HG03457 (cell line): Measurements from ENCODE around the gene SLC38A6.
"Not testable (repeated sequence)": the region's sequence is repeated elsewhere in the genome, so short reads cannot be mapped to it uniquely, and the experiment has no call there.

ENCODE experiments used
- ATAC-seq: cut with Tn5 transposase; IDR thresholded peaks from one replicate; pipeline ENCODE4 v1.9.1; 2021; ENCODE audit warnings: moderate number of reproducible peaks; ENCODE audit not compliant: unreplicated experiment

The SLC38A6 gene

DNA sequence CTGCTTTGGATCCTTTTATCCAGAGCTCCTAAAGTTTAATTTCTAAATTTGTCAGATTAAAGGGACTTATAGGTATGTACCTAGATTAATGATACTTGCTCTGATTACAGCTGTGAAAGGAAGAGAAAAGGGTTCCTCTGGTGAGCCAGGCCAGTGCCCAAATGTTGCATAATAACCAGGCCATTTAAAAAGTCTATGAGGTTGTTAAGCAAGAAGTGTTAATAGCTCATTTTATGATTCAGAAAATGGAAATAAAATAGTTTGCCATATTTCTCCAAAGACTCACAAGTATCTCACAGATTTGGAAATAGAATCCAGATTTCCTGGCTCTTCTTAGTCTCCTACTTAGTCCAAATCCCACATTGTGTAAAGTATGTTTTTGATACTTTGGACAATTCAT, 67.6 kb downstream of the SLC38A6 start:
- no peak for ATAC-seq

DNA sequence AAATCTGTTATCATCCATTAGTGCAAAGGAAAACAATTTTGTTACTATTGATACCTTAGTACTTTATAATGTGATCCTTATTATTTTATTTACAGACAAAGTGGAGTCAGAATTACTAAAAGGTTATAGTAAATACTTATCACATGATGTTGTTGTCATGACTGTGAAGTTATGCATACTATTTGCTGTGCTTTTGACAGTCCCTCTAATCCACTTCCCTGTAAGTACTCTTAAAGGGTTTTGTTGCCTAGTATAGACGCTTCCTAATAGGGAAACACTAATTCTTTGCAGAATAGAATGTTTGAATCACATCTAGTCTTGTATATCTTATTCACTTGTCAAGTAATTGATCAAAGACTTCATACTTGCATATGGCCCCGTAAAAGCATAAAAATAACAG, 69.4 kb downstream of the SLC38A6 start:
- no peak for ATAC-seq

DNA sequence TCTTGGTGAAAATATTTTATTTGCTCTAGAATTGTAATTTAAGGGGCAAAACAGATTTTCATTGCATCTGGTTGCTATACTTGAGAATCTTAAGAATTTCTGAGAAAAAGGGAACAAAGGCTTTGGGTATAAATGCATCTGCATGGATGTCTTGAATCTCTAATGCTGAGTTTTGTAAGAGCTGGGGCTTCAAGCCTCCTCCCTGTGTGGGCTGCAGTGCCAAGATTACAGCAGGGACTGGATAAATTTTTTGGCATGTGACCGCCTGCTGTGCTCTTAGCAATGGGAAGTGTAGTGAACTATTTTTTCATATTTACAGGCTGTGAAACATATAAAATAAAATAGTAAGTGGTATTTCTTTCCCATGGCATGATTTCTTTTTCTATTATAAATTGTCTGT, 70.0 kb downstream of the SLC38A6 start:
- ATAC-seq, result no peak

DNA sequence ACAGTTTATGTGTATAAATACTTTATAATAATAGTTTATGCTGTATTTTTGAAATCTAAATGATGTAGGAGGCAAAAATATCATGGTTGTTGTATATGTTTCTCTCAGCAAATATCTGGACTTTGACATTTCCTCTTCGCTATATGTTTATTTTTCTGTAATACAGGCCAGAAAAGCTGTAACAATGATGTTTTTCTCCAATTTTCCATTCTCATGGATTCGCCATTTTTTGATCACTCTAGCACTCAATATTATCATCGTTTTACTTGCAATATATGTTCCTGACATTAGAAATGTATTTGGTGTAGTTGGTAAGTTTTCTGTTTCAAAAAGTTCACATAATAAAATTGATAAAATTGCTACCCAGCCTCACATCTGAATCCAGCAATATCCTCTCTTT, 70.6 kb downstream of the SLC38A6 start:
- ATAC-seq, result no peak

DNA sequence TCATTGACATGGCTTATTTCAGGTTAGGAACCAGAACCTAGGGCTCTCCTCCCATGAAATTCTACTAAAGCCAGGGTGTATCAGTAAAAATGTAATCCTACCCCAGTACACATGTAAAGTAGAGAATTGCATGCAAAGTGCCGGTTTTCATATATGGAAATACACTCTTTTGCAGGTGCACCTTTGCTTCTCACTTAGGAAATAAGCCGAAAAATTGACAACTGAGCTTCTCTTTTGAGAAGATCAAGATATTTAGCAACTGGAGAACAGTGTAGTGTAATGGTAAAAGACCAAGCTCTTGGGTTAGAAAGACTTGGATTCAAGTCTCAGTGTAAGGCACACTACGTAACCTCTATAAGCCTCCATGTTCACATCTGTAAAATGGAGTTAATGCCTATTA, 82.4 kb downstream of the SLC38A6 start:
- ATAC-seq, result no peak

DNA sequence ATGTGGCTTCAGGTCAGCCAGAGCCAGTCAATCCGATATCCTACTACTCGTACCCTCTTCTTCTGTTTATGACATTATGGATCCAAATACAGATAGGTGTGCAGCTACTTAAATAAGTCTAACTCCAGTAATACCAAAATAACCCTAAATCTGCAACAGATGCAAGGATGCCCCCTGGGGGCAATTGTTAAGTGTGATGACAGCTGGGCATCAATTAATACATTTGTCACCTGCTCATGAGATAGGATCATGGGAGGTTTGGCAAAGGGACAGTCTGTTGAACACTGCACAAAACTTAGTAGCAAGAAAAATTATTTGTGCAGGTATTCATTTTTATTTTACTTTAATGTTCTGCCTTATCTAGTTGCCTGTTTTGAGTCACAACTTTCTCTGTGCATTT, 83.2 kb downstream of the SLC38A6 start:
- ATAC-seq, result no peak

DNA sequence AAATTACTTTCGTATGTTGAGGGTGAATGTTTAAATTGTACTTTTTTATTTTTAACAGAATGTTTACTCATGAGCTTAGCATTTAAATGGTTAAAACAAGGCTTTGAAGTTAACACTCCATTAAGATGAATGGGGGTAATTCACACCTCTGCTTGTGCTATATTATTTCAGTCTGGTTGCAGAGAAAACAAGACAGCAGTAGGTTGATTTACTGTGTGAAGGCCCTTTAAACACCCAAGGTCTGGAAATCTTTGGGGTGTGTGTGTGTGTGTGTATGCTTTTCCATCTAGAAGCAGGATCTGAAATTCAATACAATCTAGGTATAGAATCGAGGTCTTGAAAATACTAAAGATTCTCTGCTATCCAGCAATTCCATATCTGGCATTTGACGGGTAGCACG, 83.8 kb downstream of the SLC38A6 start:
- no peak for ATAC-seq

DNA sequence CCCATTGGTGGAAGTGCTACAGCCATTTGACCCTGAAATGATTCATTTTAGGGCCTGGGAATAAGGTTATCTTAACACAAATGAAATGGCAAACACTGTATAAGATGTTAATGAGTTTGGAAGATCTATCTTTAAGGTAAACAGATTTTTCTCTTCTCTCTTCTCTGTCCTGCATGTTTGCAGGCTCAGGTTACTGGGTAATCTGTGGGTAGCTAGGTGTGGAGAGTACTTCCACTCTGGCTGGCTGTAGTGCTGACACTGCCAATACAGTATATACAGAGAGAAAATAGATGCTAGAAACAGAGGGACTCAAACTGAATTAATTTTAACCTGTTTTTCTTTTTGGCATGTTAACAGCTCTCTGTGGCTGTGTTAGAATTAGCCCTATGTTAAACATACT, 84.6 kb downstream of the SLC38A6 start:
- no peak for ATAC-seq

DNA sequence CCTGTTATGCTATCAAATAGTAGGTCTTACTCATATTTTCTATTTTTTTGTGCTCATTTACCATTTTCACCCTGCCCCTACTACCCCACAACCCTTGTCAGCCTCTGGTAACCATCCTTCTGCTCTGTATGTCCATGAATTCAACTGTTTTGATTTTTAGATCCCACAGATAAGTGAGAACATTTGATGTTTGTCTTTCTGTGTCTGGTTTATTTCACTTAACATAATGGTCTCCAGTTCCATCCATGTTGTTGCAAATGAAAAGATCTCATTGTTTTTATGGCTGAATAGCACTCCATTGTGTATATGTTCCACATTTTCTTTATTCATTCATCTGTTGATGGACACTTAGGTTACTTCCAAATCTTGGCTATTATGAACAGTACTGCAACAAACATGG, 91.4 kb downstream of the SLC38A6 start:
- ATAC-seq, result not testable (repeated sequence)

DNA sequence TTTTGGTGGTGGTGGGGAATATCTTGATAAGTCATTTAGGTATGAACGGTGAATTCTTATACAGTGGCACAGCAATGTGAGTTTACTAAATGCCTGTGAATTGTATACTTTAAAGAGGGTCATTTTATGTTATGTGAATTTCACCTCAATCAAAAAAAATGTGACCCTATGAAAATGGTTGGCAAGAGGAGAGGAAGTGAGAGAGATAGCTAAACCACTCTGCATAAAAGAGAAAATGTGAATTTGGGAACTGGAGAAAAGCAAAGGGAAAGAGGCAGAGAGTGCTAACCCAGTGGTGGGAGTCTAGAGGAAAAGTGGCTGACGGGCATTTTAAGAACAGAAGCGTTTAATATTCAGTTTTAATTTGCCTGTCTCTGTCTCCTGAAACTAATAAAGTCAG, 93.8 kb downstream of the SLC38A6 start:
- no peak for ATAC-seq

DNA sequence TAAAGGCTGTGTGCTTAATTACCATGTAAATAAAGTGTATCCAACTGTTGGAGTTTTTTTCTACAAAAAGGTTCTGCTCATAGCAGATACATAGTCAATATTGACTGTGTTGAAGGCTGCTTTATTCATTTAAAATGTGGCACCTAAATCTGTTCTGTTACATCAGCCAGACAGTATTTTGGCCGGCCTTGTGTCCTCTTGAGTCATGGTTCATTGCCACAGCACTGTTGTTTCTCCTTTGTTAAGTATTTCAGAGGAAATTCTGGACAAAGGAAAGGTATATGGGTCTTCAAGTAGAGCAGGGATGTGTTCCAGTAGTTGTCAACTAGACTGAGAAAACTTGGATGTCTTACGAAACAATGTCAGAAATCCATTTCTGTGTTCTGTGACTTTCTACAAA, 95.5 kb downstream of the SLC38A6 start:
- ATAC-seq, result no peak

DNA sequence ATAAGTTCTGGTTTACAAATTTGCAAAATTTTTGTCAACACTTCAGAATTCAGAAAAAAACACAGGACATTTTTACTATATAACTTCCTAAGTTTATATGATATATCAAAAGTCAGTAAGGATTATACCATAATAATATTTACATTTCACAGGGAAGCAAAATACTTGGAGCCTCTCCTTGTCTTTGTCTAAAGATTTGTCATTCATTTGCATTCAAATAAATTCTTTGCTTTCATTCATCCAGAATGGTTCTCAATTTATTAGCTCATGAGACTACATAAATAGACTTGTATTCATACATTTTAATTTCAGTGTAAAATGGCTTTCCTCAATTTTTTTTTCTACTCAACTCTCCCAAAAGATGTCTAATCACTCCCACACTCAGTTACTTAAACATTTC, 96.4 kb downstream of the SLC38A6 start:
- no peak for ATAC-seq

DNA sequence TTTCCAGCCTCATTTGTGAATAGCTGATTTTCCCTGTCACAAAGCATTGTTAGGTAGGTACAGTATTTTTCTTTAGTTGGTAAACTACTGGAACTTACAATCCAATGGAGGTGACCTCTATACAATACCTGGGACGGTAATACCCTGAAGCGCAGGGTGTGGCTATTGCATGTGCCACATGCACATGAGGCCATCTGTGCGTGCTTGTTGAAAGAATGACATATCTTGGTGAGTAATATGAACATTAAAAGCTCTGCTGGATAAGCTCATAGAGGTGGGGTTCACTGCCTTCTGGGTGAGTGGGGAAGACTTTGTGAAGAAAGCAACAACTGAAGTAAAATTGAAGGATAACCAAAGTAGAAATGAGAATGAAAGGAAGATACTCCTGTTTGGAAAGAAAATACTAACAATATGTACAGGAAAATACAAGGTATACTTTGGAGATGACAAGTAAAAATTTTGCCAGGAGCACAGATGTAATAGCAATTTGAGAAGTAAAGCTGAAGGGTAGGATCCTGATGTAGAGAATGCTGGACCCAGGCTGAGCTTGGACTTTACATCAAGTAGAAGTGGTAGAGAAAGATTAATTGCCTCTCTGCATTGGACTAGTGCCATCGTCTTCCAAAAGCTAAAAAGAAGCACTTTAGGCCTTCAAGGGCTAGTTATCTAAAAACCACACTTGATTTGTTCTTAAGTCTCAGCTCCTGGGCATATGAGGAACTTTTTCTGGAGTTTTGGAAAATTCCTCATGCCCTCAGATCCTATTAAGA, 97.1 kb downstream of the SLC38A6 start:
- ATAC-seq, result no peak

DNA sequence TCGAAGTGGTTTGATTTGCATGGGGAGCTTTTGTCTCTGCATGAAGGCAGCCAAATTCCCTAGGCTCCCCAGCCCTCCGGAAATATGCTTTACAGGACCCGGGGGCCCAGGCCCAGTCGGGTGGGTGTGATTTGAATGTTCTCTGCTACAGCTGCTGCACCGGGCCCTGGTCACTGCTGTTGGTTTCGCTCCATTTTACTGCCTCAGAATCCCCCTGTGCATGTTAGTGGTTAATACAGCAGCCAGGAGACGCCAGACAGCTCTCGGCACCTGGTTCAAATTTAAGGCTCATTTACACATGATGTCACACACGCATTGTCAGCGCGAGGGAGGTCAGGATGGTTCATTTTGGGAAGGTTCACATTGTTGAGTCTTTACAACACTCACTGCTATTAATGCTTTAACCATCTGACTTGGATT, 99.6 kb downstream of the SLC38A6 start:
- ATAC-seq, result no peak

DNA sequence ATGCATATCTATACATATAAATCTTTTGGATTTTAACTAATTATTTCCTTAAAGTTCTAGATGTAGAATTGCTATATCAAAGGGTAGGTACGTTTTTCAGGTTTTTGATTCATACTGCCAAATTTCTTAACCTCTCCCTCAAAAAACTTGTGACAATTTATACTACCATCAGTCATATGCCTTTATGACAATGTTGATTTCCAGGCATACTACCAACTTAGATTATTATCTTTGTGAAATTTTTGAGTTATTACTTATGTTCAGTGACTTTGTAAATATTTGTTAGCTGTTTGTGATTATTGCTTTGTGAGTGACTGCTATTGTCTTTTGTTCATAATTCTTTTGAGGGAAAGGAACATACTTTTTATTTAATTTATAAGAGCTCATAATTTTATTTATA, 107.0 kb downstream of the SLC38A6 start:
- ATAC-seq, result no peak

DNA sequence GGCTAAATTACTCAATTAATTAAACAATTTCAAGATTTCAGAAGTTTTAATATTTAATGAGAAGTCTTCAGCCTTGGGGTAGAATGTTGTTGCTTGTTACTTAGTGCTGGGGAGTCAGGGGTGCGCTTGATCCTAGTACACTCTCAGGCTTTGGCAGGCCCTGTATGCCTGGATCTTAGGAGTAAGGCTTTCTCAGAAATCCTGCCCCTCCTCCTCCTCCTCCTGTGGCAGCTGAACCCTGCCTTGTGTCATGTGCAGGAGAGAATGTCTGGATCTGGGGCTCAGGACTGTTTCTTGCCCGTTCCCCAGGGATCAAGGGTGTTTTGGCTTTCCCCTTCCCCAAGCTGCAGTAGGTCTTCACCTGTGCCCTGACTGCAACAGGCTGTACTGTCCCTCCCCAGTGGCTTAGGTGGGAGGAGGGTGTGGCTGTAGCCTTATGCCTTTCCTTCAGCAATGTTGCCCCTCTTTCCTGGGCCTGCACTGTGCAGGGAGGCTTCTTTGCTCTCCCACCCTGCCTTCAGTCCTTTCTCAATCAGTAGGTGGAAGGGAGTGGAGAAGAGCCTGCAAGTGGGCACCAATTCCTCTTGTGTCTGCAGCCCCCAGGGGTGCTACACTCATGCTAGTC, 108.2 kb downstream of the SLC38A6 start:
- no peak for ATAC-seq

DNA sequence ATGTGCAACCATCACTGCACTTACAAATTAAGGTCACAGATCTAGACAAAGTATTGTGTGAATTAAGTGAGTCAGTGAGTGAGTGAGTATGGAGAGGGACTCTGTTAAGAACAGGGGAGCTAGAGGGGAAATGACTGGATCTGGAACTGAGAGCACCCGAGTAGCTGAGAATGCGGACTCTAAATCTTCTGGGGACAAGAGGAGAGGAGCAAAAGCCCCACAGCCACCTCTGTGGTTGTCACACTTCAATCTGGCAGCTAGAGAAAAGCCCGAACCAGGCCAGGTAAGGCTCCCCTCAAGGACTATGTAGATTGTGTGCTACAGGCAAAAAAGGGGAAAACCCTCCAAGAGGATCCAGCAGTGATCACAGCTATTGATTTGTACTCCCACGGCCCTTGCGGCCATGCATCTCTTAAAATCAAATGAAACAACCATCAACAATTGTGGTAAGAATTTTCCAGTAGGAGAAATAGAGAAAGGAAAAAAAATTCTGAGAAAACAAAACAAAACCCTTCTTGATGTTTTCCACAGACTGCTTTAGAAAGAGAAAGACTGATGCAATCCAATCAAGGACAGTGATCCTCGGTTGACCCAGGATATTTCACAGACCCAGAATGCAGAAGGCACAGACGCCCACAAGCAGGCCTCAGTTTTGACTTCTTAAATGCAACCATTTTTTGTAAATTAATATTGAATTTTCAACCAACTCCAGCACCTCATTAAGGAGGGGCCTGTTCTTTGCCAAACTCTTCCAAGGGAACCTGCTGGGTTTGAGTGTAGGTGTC, 109.6 kb downstream of the SLC38A6 start:
- ATAC-seq, result no peak

DNA sequence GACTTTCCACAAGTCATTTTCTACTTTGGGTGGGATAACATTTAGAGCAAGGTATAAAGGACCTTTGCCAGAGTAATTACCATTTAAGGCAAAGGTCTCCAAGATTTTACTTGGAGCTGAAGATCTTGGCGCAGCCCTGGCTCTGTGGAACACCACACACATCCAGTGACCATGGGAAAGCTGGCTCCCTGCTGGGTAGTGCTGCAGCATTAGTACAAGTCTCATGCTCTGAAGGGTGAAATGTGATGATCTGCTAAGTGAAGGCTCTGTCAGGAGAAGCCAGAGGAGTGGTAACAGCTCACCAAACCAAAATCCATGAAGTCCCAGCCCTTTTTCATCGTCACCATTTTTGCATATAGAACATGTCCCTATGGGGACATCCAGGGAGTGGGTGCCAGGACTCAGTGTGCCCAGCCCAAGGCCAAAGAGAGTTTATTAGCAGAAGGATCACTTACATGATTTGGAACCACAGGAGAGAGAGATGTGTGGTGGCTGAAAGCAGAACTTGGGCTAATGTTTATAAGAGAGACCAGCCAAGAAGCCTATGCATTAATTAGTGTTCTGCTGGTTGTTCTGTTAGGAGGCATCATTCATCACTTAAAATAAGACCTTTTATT, 110.7 kb downstream of the SLC38A6 start:
- ATAC-seq, result no peak

DNA sequence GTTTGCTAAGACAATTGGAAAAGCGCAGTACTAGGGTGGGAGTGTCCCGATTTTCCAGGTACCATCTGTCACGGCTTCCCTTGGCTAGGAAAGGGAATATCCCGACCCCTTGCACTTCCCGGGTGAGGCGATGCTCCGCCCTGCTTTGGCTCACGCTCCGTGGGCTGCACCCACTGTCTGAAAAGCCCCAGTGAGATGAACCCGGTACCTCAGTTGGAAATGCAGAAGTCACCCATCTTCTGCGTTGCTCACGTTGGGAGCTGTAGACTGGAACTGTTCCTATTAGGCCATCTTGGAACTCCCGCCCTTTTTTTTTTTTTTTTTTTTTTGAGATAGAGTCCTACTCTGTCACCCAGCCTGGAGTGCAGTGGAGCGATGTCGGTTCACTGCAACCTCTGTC, 117.1 kb downstream of the SLC38A6 start:
- not testable (repeated sequence) for ATAC-seq

DNA sequence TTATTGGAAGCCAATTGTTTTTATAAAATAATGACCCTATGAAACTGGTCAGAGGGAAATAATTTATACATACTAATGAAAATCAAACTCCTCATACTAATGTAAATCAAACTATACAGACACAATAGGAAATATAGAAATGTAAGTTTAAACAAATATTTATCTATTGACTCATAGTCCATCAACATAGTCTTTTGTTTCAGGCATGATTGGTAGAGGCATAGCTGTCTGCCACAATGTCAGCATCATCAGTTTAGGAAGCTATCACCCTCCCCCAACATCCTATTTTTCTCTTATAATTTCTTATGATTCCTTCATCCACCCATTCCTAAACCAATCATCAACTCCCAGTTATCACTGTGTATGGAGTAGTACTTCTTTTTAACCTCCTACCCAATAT, 117.7 kb downstream of the SLC38A6 start:
- ATAC-seq, result no peak

DNA sequence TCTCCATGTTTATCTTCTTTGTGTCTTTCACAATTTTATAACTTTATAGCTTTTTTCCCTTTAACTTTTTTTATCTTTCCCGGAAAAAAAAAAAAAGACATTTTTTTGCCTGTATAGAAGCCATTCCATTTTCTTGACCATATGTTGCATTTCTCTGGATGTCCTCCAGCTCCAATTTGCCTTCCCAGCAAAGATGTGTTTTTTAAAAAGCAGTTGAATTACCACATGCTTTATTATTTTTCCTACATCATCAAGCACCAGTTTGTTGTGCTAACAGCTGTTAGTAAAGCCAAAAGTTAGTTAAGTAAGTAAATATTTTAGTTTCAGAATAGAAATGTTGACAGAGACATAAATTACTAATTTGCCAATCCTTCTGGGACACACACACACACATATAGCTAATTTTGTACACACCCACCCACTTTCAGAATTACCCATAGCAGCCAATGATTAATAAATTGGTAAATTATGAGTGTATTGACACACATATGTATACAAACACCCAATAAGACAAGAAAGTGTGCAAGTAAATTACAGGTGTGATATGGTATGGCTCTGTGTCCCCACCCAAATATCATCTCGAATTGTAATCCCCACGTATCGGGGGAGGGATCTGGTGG, 118.3 kb downstream of the SLC38A6 start:
- no peak for ATAC-seq
